HG03342 (cell line): ENCODE results near the gene CAB39L.
A peak's percentile ranks its signal among the peaks of the same experiment; 100 is the strongest.

Experiments
- ATAC-seq: cut with Tn5 transposase; IDR thresholded peaks from one replicate; pipeline ENCODE4 v1.9.1; 2021; ENCODE audit warnings: mild to moderate bottlenecking, moderate library complexity; ENCODE audit not compliant: unreplicated experiment

Gene CAB39L

DNA sequence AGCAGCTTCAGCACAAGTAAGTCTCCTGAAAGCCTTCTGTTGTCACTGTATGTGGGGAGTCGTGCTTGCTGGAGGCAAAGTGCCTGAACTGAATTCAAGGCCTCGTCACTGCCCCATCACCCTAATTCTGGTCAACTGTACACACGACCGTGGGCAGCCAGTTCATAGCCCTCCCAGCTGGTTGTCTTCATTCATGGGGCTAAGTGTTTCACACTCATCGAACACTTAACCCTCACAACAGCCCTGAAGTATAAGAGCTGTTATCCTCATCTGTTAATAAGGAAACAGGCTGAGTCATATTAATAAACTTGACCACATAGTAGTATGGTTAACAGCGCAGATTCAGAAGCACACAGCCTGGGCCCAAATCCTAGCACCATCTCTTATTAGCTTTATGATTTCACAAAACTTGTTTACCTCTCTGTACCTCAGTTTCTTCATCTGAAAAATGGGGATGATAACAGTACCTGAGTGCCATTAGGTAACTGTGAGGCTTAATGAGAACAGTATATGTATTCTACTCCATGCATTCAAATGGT, 129.5 kb downstream of the CAB39L start:
- no peak for ATAC-seq

DNA sequence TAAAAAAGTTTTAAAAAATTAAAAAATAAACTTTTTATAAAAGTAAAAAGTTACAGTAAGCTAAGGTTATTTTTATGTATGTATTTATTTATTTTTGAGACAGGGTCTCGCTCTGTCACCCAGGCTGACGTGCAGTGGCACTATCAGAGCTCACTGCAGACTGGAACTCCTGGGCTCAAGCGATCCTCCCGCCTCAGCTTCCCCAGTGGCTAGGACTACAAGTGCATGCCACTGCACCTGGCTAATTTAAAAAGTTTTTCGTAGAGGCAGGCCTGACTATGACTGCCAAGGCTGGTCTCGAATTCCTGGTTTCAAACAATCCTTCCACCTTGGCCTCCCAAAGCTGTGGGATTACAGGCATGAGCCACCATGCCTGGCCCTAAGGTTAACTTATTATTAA, 132.0 kb downstream of the CAB39L start:
- no peak for ATAC-seq

DNA sequence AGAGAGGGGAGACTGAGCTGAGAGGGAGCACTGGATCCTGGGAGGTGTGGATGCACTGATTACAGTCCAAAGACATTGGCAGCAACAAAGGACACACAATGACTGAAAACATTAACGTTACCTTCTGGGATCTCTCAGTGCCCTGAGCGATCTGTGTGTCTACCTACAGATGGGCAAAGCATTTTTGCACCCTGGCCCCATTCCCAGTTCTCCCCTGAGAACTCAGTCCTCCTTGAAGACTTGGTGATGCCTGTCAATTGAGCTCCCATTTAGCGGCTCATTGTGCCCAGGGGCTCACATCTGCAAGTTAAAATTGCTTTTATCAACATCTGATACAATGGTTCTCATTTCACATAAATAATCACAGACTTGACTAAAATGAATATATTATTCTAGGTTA, 133.6 kb downstream of the CAB39L start:
- no peak for ATAC-seq

DNA sequence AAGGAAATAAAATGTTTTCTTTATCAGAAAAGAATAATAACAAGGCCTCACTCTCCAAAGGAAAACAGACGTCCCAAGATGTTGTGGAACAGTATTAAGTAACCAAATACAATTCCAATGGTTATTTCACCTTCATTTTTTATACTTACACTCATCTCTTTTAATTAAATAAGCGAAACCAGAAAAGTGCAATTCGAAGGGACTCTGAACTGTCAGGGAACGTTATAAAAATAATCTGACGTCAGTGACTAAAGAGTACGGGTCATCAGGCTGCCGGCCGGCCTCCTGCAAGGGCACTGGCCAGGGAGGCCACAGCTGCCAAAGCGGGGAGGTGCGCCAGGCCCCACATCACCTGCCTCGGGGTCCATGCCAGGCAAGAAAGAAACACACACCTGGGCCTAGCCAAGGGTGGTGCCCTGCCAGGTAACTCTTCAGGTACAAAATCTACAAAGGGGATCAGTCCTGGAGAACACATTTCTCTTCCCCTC, 134.9 kb downstream of the CAB39L start:
- ATAC-seq: no peak

DNA sequence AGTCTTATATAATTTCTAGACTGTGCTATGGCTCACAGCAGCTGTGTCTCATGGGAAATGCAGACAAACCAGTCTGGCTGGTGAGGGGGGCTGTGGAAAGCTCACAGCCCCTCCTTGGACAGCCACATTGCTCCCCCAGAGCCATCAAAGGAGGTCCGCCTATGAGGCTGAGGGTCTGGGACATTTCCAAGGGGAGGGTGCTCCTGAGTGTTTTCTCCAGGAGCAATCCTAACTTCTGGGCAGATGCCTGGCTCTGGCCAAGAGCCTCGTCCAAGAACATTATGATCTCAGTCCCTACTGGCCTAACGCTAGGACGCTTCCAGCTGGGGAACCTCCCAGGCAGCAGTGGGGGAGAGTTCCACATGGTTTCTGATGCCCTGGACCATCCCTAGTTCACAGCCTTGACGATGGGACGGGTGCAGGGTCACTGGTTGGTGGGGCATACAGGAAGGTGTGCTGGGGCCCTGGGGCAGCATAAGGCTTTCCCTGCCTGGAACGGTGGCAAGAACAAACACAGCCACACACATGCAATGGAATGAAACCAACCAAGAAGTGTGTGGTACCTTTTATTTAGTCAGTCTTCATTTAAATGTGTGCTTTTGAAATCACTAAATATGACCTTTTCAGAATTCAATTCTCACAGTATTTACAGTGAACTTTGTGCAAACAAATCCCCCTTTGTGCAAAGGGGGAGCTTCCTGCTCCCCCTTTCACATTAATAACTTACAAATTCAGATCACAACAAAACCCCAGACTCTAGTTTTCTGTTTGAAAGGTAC, 135.6 kb downstream of the CAB39L start:
- no peak for ATAC-seq

DNA sequence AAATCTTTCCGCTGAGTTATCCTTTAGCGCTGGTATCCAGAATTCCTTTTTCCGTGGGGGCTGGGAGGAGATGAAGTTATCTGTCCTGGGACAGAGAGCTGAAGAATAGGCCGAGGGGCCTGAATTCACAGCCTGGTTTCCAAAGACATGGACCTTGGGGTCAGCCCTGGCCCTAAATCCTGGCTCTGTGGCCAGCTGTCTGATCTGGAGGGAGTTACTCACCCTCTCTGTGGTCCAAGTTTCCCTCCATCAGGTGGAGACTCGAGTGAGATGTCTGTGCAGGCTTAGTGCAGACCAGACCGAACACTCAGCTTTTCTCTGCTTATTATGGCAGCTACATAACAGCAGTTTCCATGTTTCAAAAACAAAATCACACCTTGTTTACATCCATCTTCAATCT, 136.5 kb downstream of the CAB39L start:
- no peak for ATAC-seq

DNA sequence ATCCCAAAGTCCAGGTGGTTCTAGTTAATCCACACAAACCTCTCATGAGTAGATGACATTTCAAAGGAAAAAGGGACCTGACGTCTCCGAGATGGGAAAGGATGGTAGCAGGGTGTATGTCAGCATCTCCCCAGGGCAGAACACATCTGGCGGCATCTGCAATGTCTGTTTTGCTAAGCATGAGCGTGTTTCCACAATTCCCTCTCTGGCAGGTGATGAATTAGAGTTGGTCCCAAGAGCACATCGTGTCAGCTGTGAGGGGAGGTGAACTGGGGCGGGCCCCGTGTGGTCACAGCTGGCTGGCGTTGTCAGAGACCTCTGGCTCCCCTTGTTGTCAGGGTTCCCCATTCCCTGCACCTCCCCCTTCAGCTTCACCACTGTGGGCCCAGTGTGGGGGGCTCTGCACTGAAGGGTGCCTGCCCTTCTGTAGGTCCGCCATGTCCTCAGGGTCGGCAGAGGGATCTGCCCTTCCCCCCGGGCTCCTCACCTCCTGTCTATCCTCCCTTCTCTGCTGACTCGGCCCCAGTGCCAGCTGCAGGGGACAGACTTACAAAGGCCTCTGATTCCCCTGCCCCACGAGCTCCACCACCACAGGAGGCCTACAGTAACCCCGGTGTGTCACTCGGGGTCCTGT, 138.0 kb downstream of the CAB39L start:
- ATAC-seq: no peak

DNA sequence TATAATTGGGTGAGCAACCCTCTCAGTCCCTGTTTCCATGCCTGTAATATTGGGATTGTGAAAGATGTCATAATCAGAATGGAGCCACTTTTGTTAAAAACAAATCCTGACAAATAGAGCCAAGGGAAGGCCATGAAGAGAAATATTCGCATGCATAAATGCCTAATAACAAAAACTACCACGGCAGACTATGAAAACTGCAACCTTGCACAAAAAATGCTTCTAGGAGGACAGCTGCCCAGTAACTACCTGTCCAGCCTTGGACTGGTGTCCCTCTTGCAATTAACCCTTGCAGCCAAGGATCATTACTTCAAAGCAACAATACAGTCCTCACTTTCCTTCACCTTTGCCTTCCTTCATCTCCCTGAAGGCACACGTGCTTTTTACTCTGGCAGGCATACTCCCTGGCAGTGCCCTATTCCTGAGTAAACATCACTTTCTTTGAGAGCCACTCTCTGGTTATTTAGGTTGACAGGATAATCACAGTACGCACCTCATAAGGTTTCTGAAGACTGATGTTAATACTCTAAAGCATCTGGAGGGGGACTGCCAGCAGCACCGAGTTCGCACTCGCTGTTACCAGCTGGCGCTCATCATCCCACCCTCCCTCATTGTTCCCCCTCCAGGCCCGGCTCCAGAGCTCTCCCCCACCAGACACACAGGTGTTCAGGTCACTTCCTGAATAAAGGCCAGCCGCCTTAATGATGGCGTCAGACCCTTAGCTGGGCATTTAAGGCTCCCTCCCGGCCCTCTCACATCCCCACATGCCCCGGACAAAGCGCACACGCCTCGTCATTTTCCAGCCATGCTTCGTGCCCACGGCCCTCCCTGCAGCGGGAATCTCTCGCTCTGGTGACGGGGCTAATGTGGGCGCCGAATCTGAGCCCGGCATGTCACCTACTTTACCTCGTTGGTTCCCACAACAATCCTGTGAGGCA, 138.8 kb downstream of the CAB39L start:
- ATAC-seq: no peak

DNA sequence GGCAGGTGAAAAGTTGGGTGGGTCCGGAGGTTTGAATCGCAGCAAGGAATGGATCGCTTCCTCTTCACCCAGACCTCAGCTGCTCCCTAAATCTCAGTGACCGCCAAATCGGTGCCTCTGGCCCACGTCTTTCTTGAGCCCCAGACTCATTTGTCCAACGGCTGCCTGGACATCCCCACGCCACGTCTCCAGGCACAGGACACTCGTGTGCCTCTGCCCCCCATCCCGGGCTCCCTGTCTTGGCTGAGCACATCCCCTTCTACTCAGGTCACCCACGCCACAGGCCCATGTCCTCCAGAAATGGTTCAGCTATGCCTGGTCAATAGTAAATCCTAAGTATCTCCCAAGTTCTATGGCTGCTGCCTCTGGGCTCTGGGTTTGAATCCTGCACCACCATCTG, 139.5 kb downstream of the CAB39L start:
- no peak for ATAC-seq

DNA sequence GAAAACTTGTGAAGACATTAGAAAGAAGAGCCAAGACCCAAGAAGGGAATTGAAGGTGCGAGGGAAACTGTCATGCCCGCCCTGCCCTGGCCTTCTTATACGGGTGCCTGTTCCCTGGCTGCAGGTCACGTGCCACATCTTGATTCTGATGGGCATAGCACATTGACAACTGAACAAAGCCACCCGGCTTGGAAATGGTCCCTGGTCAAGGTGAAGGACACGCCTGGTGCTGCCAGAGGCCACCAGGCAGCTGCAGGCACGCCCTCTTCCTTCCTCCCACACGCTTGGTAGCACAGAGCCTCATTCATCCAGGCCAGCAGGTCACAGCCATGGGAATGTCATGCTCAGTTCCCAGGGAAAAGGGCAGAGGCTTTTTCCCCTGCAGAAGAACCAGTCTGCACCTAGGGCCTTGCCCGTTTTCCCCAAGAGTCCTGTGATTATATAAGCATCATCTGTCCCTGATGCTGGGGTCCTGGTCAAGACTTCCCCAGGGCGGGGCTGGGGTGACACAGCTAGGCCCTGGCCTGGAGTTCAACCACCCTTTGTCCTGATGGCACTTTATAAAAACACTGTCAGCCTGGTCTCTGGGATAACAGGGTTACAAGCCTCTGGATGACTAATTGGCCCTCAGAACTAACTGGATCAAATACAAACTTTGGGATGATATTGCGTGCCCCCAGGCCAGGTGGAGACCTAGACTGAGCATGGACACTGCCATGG, 140.2 kb downstream of the CAB39L start:
- ATAC-seq: no peak

DNA sequence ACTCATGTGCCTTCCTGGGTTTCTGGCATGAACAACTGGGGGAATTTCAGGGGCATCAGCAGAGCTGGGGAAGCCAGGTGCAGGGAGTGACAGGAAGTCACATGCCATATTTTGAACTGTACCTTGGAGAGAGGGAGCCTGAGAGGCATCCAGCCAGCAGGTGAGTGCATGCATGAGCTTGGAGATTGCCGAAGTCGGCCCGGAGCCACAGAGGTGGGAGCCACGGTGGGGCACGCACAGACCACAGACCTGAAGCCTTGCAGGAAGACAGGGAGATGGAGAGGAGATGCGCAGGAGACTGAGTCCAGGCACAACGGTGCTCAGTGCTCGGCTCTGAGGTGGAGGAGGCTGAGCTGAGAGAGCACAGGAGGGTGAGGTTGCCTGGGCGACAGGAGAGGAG, 141.0 kb downstream of the CAB39L start:
- no peak for ATAC-seq

DNA sequence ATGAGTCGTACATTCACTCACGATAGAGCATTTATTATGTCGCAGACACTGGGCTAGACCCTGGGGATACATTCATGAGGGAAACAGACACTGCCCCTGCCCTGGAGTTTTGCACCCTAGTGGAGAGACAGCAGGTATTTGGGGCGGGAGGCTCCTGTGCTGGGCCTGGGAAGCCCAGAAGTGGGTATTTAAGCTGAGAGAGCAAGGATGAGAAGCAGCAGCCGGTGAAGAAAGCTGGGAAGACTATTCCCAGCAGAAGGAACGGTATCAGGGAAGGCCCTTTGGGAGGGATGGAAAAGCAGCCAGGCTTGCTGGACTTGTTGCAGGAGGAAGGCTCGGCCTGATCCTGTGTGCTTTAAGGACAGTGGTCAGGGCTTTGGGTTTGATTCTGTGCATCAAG, 141.6 kb downstream of the CAB39L start:
- ATAC-seq: no peak

DNA sequence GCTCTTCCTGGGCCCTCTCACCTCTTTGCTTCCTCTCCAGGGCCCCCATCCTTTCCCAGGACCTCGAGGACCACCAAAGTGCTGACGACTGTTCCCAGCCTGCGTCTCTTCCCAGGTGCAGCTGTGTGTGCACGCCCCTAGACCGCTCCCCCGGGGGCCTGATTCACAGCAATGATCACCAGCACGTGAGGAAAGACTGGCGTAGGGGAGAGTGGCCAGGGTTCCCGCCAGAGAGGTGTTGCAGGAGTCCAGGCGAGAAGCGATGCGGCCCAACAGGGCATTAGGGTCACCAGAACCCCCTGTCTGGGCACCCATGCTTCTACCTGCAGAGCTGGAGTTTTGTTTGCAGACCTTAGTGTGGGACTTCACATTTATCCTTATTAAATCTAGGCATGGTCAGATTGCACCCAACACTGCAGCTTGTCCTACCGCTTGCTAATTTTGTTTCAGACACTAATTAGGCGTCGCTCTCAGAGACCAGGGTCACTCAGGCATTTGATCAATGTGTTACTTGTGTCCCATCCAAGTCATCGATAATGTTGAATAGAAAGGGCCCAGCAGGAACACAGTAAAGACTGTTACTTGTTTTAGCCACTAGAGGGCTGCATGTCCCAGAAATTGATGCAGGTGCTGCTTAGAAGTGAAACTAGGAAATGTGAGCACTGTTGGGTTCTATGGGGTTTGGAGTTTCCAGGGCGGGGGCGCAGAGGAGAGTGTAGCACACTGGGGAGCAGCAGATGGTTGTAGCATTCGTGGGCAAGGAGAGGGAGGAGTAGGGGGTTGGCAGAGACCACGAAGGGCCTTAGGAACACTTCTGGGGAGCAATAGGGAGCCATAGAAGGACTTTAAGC, 142.9 kb downstream of the CAB39L start:
- ATAC-seq: peak; percentile 92

DNA sequence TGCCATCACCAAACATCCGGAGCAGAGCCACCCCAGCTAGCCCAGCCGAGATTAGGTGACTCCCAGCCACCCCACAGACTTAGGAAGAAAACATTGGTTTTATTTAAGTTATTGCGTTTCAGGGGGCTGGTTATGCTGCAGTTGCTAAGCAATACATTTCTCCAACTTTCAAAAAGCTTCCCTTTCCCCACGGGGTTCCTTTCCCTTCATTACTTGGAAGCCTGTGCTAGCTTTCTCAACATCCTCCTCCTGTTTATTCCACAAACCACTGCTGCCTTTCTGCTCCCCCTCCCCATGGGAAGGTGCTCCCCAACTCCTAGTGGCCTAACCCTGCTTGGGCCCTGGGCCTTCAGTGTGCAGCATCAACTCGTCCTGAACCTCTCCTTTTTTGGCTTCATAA, 143.6 kb downstream of the CAB39L start:
- ATAC-seq: no peak

DNA sequence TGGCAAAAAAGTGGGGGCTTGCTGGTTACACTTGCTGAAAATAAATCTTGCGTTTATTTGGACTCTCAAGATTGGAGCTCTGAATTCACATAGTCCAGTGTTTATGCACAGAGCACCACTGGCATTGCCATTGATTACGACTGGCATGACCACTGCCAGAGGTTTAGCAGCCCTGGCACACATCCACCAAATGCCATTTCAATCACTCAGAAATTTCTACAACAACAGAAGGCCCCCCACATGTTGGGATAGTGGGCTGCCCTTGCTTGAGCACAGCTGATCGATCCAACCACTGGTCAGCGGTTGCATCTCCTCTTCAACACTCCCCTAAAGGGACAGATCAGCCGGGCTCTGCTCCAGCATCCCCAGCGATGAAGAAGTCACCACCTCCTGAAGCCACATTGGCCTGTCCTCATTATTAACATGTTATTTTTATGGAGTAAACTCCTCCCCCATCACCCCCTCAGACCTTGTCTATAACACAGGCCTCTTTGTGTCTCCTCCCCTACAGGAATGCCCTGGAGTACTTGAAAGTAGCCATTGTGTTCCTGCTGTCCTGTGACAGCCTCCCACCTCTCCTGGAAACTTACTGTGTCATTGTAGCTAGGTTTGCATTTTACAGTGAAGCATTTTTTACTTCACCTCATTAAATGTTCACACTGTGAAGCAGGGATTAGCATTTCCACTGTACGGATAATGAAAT, 144.8 kb downstream of the CAB39L start:
- ATAC-seq: no peak

DNA sequence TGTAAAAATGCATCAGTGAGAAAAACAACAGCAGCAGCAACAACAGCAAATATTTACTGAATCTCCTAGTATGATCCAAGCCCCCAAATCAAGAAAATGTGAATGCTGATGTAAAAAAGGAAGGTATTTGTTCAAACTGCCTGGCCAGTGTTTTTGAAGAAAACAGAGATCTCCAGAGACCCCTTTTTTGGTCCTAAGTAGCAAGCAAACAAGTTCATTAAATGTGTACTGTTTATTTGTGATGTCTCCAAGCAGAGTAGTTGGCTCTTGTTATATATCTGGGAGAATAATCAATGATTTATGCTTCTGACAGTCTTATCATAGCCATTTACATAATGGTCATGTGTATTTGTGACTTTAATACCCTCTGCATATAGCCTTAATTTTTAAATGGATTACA, 145.4 kb downstream of the CAB39L start:
- no peak for ATAC-seq

DNA sequence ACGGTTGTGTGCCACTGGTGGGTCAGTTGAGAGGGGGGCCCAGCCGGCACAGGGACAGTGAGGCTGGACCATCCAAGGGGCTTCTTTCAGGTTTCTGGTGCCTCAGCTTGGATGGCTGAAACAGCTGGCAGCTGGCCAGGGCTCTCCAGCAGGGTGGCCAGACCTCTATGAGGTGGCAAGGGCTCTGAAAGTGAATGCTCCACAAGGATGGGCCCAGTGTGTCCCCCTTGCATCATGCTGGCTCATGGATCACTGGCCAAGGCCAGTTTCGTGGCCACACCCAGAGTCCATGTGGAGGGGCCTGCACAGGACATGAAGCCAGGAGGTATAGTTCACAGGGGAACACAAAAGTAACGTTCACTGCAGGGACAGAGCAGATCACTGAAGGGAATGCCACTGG, 146.5 kb downstream of the CAB39L start:
- ATAC-seq: no peak

DNA sequence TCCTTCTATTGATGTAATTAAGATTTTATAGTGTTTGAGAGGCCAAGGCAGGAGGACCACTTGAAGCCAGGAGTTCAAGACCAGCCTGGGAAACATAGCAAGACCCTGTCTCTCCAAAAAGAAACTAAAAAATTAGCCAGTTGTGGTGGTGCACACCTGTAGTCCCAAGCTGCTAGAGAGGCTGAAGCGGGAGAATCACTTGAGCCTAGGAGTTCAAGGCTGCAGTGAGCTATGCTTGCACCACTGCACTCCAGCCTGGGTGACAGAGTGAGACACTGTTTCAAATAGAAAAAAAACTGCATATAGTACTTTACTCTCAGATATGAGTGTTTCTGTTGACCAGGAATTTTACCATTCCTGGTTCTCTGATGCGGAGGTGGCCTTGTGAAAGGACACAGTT, 147.2 kb downstream of the CAB39L start:
- no peak for ATAC-seq

DNA sequence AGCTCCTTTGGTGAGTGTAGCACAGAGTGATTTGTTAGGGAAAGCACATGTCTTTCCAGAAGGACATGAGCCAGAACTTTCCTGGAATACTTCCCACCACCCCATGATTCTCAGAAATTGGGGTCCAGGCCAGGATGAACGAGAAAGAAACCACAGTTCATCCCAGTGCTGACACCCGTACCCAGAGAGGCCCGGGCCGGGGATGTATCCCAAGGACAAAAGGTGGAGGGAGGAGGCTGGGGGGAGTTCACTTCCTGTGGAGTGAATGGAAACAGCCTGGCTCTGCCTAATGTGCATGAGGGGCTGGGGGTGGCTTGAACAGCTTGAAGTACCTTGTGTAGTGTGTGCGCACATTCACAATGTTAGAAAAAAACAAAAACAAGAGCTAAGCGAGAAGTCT, 148.6 kb downstream of the CAB39L start:
- no peak for ATAC-seq
